Left renal cortex interstitium (tissue), 4 donors: Measurements from ENCODE around the gene CTSF. TPM values are rescaled to one million over a fixed set of nuclear protein-coding genes. Genes with fewer than 3 reads are reported as not detected.
"Not testable (repeated sequence)": the region's sequence is repeated elsewhere in the genome, so short reads cannot be mapped to it uniquely, and the experiment has no call there.

ENCODE experiments used
- DNase-seq, 4 donors: peaks; one replicate each; pipeline ENCODE4 v3.0.0-alpha.2; 2013; ENCODE audit warnings: low read depth in 4 of 4, low spot score in 2 of 4, missing footprints in 1 of 4
- polyA plus RNA-seq, 4 donors: library from polyadenylated mRNA; unstranded; fragments of 120-200 nt; gene quantifications; one replicate each; pipeline ENCODE4 v1.2.1, GENCODE V29; 2013; ENCODE audit not compliant: insufficient read length in 4 of 4

Gene CTSF
- polyA plus RNA-seq, 4 donors, result 88.3 to 102 (median 101) TPM

- not testable (repeated sequence) for DNase-seq
Observed at GRCh38 chr11:66540598-66540997, 27.8 kb downstream of the CTSF start.

GRCh38 chr11:66539870-66540213 is 28.6 kb downstream of the CTSF start:
- no peak for DNase-seq

- DNase-seq, result no peak
Observed at GRCh38 chr11:66539170-66539869, 29.1 kb downstream of the CTSF start.

GRCh38 chr11:66532784-66533183 is 35.6 kb downstream of the CTSF start:
- no peak for DNase-seq

GRCh38 chr11:66531841-66532240 is 36.6 kb downstream of the CTSF start:
- no peak for DNase-seq

- DNase-seq, result no peak
Observed at GRCh38 chr11:66530927-66531709, 37.3 kb downstream of the CTSF start.

GRCh38 chr11:66529655-66530054 is 38.8 kb downstream of the CTSF start:
- DNase-seq, result no peak

GRCh38 chr11:66529069-66529468 is 39.3 kb downstream of the CTSF start:
- DNase-seq, result no peak

GRCh38 chr11:66524304-66525040 is 43.9 kb downstream of the CTSF start:
- no peak for DNase-seq

GRCh38 chr11:66523611-66524010 is 44.8 kb downstream of the CTSF start:
- DNase-seq, result no peak

Other genes with a start within 250 kb of the CTSF start
- gene RIN1, start 232.2 kb downstream of the CTSF start, polyA plus RNA-seq, result 1 to 10 TPM; 1.8 to 3.7 (median 2.9) TPM
- 10 to 100 TPM; 30.8 to 38.6 (median 34.8) TPM for gene BRMS1, start 223.5 kb downstream of the CTSF start, polyA plus RNA-seq
- 10 to 100 TPM; 50.3 to 64.6 (median 51.9) TPM for gene B4GAT1, start 221.0 kb downstream of the CTSF start, polyA plus RNA-seq
- gene SLC29A2, start 196.8 kb downstream of the CTSF start, polyA plus RNA-seq, result 10 to 100 TPM; 14.6 to 33.0 (median 22.3) TPM
- under 1 TPM; 0.06 to 0.54 (median 0.22) TPM for gene NPAS4, start 147.6 kb downstream of the CTSF start, polyA plus RNA-seq
- gene MRPL11, start 129.8 kb downstream of the CTSF start, polyA plus RNA-seq, result 10 to 100 TPM; 67.7 to 87.7 (median 78.9) TPM
- 1 to 10 TPM; 4.5 to 7.8 (median 6.4) TPM for gene PELI3, start 101.7 kb downstream of the CTSF start, polyA plus RNA-seq
- 10 to 100 TPM; 19.6 to 31.2 (median 25.5) TPM for gene DPP3, start 88.2 kb downstream of the CTSF start, polyA plus RNA-seq
- gene BBS1, start 58.0 kb downstream of the CTSF start, polyA plus RNA-seq, result 100 to 1,000 TPM in 1 of 4 donors, 10 to 100 TPM in 3; 61.4 to 102 (median 79.8) TPM
- gene ZDHHC24, start 22.6 kb downstream of the CTSF start, polyA plus RNA-seq, result 10 to 100 TPM in 2 of 4 donors, 1 to 10 TPM in 2; 5.9 to 13.3 (median 9.9) TPM
- under 1 TPM; 0.31 to 0.69 (median 0.63) TPM for gene ACTN3, start 21.7 kb downstream of the CTSF start, polyA plus RNA-seq
- under 1 TPM; 0.24 to 0.37 (median 0.34) TPM for gene CCDC87, start 24.5 kb upstream of the CTSF start, polyA plus RNA-seq
- 10 to 100 TPM; 39.1 to 78.2 (median 64.9) TPM for gene CCS, start 24.6 kb upstream of the CTSF start, polyA plus RNA-seq
- gene RBM14, start 48.0 kb upstream of the CTSF start, polyA plus RNA-seq, result 100 to 1,000 TPM in 1 of 4 donors, 10 to 100 TPM in 3; 55.6 to 105 (median 80.4) TPM
- 100 to 1,000 TPM; 242 to 267 (median 260) TPM for gene RBM4, start 70.1 kb upstream of the CTSF start, polyA plus RNA-seq
- 10 to 100 TPM; 59.9 to 84.2 (median 71.3) TPM for gene RBM4B, start 109.3 kb upstream of the CTSF start, polyA plus RNA-seq
- gene SPTBN2, start 160.6 kb upstream of the CTSF start, polyA plus RNA-seq, result 10 to 100 TPM; 56.0 to 67.5 (median 64.7) TPM